ENCODE results near the gene TMEM192.
"Not testable (repeated sequence)": the region's sequence is repeated elsewhere in the genome, so short reads cannot be mapped to it uniquely, and the experiment has no call there.

Gene TMEM192

GRCh38 chr4:165112368-165113121, at the start of gene TMEM192:
TMEM192 (minus strand) TSS chr4:165112860; CDS start chr4:165112773, 87 bp downstream.
- DNase-seq (ENCODE audit: low read depth), result peak; percentile 85

- DNase-seq (ENCODE audit: low read depth), result no peak
Measured at GRCh38 chr4:165158762-165159161, 46.1 kb upstream of the TMEM192 start.

GRCh38 chr4:165156906-165157305, 44.2 kb upstream of the TMEM192 start:
- DNase-seq (ENCODE audit: low read depth), result no peak

GRCh38 chr4:165154482-165154881, 41.8 kb upstream of the TMEM192 start:
- DNase-seq (ENCODE audit: low read depth), result no peak

- no peak for DNase-seq (ENCODE audit: low read depth)
Measured at GRCh38 chr4:165152527-165152926, 39.9 kb upstream of the TMEM192 start.

GRCh38 chr4:165151734-165152133, 39.1 kb upstream of the TMEM192 start:
- no peak for DNase-seq (ENCODE audit: low read depth)

DNA sequence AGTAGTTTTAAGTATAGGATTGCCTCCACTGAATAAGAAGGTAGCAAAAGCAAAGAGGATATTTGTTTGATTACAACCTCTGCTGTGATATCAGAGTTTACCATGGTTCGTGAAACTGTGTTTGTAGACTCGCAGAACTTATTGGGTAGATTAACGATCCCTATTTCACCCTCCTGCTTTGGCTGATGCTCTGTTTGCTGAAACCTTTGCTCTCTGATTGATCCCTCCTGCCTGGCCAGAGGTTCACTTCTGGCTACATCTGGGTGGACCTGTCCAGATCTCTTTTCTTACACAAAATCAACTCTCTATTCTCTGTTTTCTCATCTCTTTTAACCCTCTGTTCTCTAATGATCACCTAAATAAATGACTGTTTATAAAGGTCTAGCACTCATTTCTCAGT, 37.9 kb upstream of the TMEM192 start:
- DNase-seq (ENCODE audit: low read depth), result no peak

DNA sequence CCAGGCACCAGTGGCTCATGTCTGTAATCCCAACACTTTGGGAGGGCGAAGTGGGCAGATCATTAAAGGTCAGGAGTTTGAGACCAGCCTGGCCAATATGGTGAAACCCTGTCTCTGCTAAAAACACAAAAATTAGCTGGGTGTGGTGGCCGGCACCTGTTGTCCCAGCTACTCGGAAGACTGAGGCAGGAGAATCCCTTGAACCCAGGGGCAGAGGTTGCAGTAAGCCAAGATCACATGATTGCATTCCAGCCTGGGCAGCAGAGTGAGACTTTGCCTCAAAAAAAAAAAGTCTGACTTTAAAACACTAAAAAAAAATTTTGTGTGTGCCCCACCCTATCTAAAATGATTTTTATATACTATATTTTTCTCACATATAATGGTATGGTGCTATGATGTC, 26.2 kb upstream of the TMEM192 start:
- no peak for DNase-seq (ENCODE audit: low read depth)

DNA sequence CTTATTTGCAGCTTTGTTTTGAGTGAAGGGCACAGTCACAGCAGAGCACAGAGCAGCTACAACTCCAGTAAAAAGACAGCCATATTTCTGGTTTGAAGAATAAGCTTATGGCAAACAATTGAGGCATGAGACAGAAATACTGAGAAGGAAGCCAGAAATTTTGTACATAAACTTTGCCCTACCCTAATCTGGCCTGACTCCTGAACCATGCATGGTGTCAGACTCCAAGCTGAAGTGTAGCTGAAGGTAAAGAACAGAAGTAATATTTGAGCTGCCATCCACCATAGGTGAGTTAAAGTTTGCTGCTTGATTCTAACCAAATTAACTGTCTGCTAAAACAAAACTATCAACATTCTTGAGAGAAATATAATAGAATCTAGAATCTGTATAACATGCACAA, 24.5 kb upstream of the TMEM192 start:
- no peak for DNase-seq (ENCODE audit: low read depth)

DNA sequence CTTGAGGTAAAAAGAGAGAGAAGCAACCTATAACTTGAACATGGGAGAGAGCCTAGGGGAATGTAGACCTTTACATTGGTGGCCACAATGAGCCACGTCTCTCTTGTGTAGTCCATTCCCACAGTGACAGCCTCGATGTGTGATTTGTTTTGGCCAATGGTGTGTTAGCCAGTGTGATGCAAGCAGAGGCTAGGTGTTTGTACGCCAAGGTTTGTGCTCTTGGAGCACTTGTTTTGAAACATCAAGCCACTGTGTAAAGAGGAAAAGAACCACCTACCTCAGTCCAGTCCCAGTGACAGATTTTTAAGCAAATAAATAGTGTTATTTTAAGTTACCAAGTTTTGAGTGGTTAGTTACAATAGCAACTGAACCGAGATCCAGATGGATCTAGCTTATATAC, 23.9 kb upstream of the TMEM192 start:
- DNase-seq (ENCODE audit: low read depth), result no peak

GRCh38 chr4:165133150-165133549, 20.5 kb upstream of the TMEM192 start:
- DNase-seq (ENCODE audit: low read depth), result no peak

DNA sequence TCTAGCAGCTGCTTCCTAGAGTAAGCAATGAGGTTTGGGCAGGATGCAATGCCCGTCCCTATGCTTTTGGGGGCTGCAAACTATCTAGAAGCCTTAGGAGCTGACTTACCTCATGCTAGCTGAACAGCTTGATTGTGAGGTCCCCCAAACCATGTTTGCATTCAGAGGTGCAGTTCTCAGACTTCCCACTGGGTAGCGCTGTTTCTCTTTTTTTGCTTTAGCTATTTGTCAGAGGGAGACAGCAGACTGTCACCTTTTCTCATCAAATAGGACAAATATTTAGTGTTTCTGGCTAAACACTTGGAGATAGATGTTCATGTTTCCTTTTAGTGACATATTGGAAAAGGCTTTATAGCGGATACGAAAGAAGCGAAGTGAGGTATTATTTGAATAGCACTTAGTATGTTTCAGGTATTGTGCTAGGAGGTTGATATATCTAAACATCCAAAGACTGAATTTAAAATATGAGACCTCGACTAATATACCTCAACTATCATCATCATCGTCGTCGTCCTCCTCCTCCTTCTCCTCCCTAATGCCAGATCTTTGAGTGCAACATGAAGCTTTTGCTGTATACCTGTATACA, 18.7 kb upstream of the TMEM192 start:
- peak; percentile 73 for DNase-seq (ENCODE audit: low read depth)

DNA sequence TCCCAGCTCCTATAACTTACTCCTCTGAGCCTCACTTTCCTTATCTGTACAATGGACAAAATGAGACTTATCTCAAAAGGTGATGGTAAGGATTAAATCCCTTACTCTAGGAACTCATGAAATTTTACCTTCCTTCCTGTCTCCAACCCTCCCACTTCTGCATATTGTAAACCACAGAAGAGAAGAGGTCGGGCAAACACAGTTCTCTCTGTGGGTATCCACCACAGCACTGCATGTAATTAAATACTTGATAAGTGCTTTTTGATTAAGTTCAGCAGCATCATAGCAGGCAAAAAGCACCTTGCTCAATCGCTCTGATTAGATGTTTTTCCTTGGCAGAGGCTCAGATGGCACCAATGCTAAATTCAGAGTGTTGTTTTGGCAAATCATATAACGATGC, 17.3 kb upstream of the TMEM192 start:
- DNase-seq (ENCODE audit: low read depth), result no peak

DNA sequence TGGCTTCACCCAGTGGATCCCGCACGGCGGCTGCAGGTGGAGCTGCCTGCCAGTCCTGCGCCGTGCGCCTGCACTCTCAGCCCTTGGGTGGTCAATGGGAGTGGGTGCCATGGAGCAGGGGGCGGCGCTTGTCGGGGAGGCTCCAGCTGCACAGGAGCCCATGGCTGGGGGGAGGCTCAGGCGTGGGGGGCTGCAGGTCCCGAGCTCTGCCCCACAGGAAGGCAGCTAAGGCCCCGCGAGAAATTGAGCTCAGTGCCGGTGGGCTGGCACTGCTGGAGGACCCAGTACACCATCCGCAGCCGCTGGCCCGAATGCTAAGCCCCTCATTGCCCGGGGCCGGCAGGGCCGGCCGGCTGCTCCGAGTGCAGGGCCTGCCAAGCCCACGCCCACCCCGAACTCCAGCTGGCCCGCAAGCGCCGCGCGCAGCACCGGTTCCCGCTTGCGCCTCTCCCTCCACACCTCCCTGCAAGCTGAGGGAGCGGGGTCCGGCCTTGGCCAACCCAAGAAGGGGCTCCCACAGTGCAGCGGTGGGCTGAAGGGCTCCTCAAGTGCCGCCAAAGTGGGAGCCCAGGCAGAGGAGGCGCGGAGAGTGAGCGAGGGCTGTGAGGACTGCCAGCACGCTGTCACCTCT, 13.3 kb upstream of the TMEM192 start:
- not testable (repeated sequence) for DNase-seq (ENCODE audit: low read depth)

DNA sequence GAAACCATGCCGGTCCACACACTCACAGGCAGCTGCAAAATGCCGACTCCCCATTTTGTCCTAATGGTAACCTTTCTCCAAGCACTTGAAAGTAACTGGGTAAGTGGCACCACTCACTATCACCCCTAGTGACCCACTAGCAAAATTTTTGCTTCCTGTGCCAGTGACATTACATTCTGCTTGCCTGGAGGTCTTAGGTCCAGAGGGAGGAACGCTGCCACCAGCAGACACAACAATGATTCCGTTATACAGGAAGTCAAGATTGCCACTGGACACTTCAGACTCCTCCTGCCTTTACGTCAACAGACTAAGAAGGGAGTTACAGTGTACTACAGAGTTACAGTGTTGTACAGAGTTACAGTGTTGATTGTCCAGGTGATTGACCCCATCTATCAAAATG, 11.8 kb upstream of the TMEM192 start:
- DNase-seq (ENCODE audit: low read depth), result no peak

DNA sequence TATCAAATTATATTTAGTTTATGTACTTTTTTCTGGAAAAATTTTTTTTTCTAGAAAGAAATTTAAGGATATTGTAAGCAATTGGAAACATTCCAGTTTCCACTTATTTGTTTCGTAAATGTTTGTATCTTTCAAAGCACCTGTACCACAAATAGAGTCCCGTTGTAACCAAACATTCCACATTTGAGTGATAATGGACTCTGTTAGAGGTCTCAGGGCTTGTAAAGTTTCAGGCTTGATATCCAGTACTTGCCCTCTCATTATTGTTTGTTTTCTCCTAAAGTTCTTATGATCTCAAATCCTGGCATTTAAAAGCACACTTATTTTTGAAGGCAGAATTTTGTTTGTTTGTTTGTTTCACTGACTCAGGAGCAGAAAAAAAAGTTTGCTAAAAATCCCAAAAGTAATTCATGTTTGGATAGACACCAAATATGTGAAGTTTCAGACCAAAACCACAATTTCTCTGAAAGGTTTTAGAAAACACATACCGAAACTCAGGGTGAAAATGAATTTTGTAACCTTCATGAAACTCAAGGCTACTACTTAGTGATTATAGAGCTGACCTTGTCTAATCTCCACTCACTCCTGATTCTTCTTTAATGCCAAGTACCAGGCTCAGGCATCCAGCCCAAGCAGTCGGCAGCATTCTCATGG, 5.7 kb upstream of the TMEM192 start:
- no peak for DNase-seq (ENCODE audit: low read depth)

DNA sequence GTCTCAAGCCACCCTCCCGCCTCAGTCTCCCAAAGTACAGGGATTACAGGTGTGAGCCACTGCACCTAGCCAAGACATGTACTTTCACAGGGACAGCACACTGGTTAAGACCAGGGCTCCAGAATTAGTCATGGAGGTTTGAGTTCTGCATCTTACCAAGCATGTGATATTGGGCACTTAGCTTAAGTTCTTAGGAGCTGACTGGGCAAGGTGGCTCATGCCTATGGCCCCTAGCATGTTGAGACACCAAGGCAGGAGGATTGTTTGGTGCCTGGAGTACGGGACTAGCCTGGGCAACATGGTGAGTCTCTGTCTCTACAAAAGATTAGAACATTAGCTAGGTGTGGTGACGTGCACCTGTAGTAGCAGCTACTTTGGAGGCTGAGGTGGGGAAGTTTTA, 2.6 kb upstream of the TMEM192 start:
- no peak for DNase-seq (ENCODE audit: low read depth)

- DNase-seq (ENCODE audit: low read depth), result no peak
Measured at GRCh38 chr4:165111906-165112367, 723 bp downstream of the TMEM192 start.

DNA sequence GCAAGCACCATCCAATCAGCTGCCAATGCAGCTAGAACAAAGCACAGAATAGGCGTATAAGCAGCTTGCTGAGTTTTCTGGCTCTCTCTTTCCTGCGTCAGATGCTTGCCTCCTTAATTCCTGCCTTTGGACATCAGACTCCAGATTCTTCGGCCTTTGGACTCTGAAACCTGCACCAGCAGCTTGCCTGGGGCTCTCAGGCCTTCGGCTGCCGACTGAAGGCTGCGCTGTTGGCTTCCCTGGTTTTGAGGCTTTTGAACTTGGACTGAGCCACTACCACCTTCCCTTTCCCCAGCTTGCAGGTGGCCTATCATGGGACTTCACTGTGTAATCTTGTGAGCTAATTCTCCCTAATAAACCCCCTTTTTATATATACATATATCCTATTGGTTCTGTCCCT, 6.1 kb downstream of the TMEM192 start:
- no peak for DNase-seq (ENCODE audit: low read depth)

GRCh38 chr4:165101641-165102040, 11.0 kb downstream of the TMEM192 start:
- no peak for DNase-seq (ENCODE audit: low read depth)

DNA sequence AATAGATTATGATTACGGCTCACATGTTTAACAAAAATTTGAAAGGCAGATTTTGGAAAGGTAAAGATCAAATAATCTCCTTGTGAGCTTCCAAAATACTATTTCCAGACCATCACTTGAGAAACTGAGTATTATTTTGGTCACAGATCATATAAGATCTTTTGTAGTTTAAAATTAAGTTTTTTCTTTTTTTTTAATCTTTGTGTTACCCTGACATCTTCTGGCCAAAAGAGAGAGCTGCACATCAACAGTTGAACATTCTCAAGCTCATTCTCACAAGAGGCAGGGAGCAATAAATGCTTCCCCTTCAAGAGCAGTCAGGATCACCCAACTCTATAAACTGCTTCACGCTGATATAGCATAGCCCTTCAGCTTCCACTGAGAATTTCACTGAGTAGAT, 15.9 kb downstream of the TMEM192 start:
- no peak for DNase-seq (ENCODE audit: low read depth)

- DNase-seq (ENCODE audit: low read depth), result no peak
Measured at GRCh38 chr4:165095291-165095690, 17.4 kb downstream of the TMEM192 start.

DNA sequence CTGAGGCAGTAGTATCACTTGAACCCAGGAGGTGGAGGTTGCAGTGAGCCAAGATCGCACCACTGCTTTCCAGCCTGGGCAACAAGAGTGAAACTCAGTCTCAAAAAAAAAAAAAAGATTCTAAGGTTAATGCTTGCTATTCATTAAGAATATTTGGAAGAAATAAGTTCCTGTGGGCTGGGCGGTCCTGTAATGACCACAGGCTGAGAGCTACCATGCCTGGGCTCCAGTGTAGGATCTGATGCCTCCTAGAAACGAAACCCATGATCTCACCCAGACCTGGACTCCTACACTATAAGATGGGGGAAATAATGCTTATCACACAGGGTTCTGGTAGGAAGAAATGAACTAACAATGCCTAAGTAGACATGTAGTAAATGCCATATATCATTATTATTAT, 17.8 kb downstream of the TMEM192 start:
- DNase-seq (ENCODE audit: low read depth), result no peak

Measured in stimulated activated CD8-positive, alpha-beta memory T cell treated with anti-CD3 and anti-CD28 coated beads, Interleukin-7, amount 100 ng/mL, for 24 hours (primary cell).